ENCODE data around the gene C1QB. TPM values are rescaled to one million over a fixed set of nuclear protein-coding genes. Genes with fewer than 3 reads are reported as not detected.

C1QB gene
- total RNA-seq (18.5 TPM), polyA plus RNA-seq (ENCODE audit: insufficient read depth in 1 of 8, insufficient read length in 8 of 8, low replicate concordance in 1 of 8) (10 to 100 TPM; 15.2 to 25.8 (median 21.5) TPM)
- long read RNA-seq, donor 1, partial matches to known transcripts: 0 of 3 reads
- long read RNA-seq, donor 1, other reads (novel, unspliced or antisense): 0 of 3 reads
- long read RNA-seq, donor 2, partial matches to known transcripts: 0 of 2 reads
- long read RNA-seq, donor 2, other reads (novel, unspliced or antisense): 0 of 2 reads
- long read RNA-seq, donor 3, transcript C1QB-203 (3 exons, 1,254 nt): major isoform, 11 of 12 reads
- long read RNA-seq, donor 3, partial matches to known transcripts: 0 of 12 reads
- long read RNA-seq, donor 3, other reads (novel, unspliced or antisense): 0 of 12 reads
- long read RNA-seq, donor 4, transcript C1QB-203 (3 exons, 1,254 nt): major isoform, 12 of 25 reads
- long read RNA-seq, donor 4, partial matches to known transcripts: 13 of 25 reads
- long read RNA-seq, donor 4, other reads (novel, unspliced or antisense): 0 of 25 reads
- long read RNA-seq, donor 5, transcript C1QB-203 (3 exons, 1,254 nt): major isoform, 20 of 25 reads
- long read RNA-seq, donor 5, partial matches to known transcripts: 5 of 25 reads
- long read RNA-seq, donor 5, other reads (novel, unspliced or antisense): 0 of 25 reads
- long read RNA-seq, donor 6, transcript C1QB-203 (3 exons, 1,254 nt): major isoform, 15 of 15 reads
- long read RNA-seq, donor 6, partial matches to known transcripts: 0 of 15 reads
- long read RNA-seq, donor 6, other reads (novel, unspliced or antisense): 0 of 15 reads
- long read RNA-seq, donor 7, transcript C1QB-203 (3 exons, 1,254 nt): major isoform, 15 of 15 reads
- long read RNA-seq, donor 7, partial matches to known transcripts: 0 of 15 reads
- long read RNA-seq, donor 7, other reads (novel, unspliced or antisense): 0 of 15 reads
- long read RNA-seq, donor 8, transcript C1QB-203 (3 exons, 1,254 nt): major isoform, 7 of 7 reads
- long read RNA-seq, donor 8, partial matches to known transcripts: 0 of 7 reads
- long read RNA-seq, donor 8, other reads (novel, unspliced or antisense): 0 of 7 reads
- long read RNA-seq, donor 9, transcript C1QB-203 (3 exons, 1,254 nt): major isoform, 5 of 6 reads
- long read RNA-seq, donor 9, partial matches to known transcripts: 0 of 6 reads
- long read RNA-seq, donor 9, other reads (novel, unspliced or antisense): 0 of 6 reads
- long read RNA-seq, donor 10, transcript C1QB-203 (3 exons, 1,254 nt): major isoform, 13 of 18 reads
- long read RNA-seq, donor 10, partial matches to known transcripts: 5 of 18 reads
- long read RNA-seq, donor 10, other reads (novel, unspliced or antisense): 0 of 18 reads
- long read RNA-seq, donor 11, transcript C1QB-203 (3 exons, 1,254 nt): major isoform, 10 of 10 reads
- long read RNA-seq, donor 11, partial matches to known transcripts: 0 of 10 reads
- long read RNA-seq, donor 11, other reads (novel, unspliced or antisense): 0 of 10 reads

- H3K4me3 ChIP-seq (ENCODE audit: low read length): peak within 1 kb of the TSS; percentile 24
- no peaks in the 10 kb centered on the region for H3K9me3 ChIP-seq (replicated peaks; ENCODE audit: control insufficient read depth, low read depth, low read length)
- peak; percentile 69 for DNase-seq
- peaks cover 2% of the 10 kb centered on the region for H3K27me3 ChIP-seq (ENCODE audit: control insufficient read depth, insufficient read depth, low read length)
- H3K27ac ChIP-seq (ENCODE audit: low read length): no peak within 1 kb of the TSS
- 74% methylated on average over 12 of the region's 13 CpGs for WGBS (ENCODE audit: insufficient coverage)
- H3K4me1 ChIP-seq (ENCODE audit: control insufficient read depth, insufficient read depth, low read length): no peaks in the 10 kb centered on the region
- H3K36me3 ChIP-seq (ENCODE audit: control insufficient read depth, insufficient read depth, low read length): no peaks in the 10 kb centered on the region
These were observed at the start of gene C1QB for GRCh38 chr1:22652881-22653316. Gene C1QB (plus strand): TSS chr1:22653236. CDS start chr1:22659463, 6,227 bp downstream.

GRCh38 chr1:22606161-22606560 is 46.9 kb upstream of the C1QB start:
- H3K27ac ChIP-seq (ENCODE audit: low read length): no peak overlapping the region
- no peak overlapping the region for H3K4me3 ChIP-seq (ENCODE audit: low read length)
- H3K9me3 ChIP-seq (replicated peaks; ENCODE audit: control insufficient read depth, low read depth, low read length): no peaks in the 10 kb centered on the region
- H3K4me1 ChIP-seq (ENCODE audit: control insufficient read depth, insufficient read depth, low read length): no peaks in the 10 kb centered on the region
- no peak for DNase-seq
- WGBS (ENCODE audit: insufficient coverage): 80% methylated on average over 1 of the region's 4 CpGs
- peaks cover 35% of the 10 kb centered on the region for H3K27me3 ChIP-seq (ENCODE audit: control insufficient read depth, insufficient read depth, low read length)
- H3K36me3 ChIP-seq (ENCODE audit: control insufficient read depth, insufficient read depth, low read length): no peaks in the 10 kb centered on the region

GRCh38 chr1:22607154-22607553 is 45.9 kb upstream of the C1QB start:
- WGBS (ENCODE audit: insufficient coverage): 6% methylated on average over 10 of the region's 10 CpGs
- H3K36me3 ChIP-seq (ENCODE audit: control insufficient read depth, insufficient read depth, low read length): no peaks in the 10 kb centered on the region
- no peak for DNase-seq
- no peaks in the 10 kb centered on the region for H3K4me1 ChIP-seq (ENCODE audit: control insufficient read depth, insufficient read depth, low read length)
- H3K9me3 ChIP-seq (replicated peaks; ENCODE audit: control insufficient read depth, low read depth, low read length): no peaks in the 10 kb centered on the region
- peaks cover 35% of the 10 kb centered on the region for H3K27me3 ChIP-seq (ENCODE audit: control insufficient read depth, insufficient read depth, low read length)
- H3K4me3 ChIP-seq (ENCODE audit: low read length): no peak overlapping the region
- no peak overlapping the region for H3K27ac ChIP-seq (ENCODE audit: low read length)

- Histone ChIP-seq H3K4me3 (ENCODE audit: low read length) (no peak overlapping the region), H3K27ac (ENCODE audit: low read length) (no peak overlapping the region), H3K9me3 (replicated peaks; ENCODE audit: control insufficient read depth, low read depth, low read length) (no peaks in the 10 kb centered on the region), H3K36me3 (ENCODE audit: control insufficient read depth, insufficient read depth, low read length) (no peaks in the 10 kb centered on the region), H3K4me1 (ENCODE audit: control insufficient read depth, insufficient read depth, low read length) (no peaks in the 10 kb centered on the region), H3K27me3 (ENCODE audit: control insufficient read depth, insufficient read depth, low read length) (peaks cover 32% of the 10 kb centered on the region)
- WGBS (ENCODE audit: insufficient coverage): 83% methylated on average over 1 of the region's 3 CpGs
- DNase-seq: no peak
These were observed 44.7 kb upstream of the C1QB start for GRCh38 chr1:22608361-22608760.

- H3K27me3 ChIP-seq (ENCODE audit: control insufficient read depth, insufficient read depth, low read length): peaks cover 25% of the 10 kb centered on the region
- no peak overlapping the region for H3K27ac ChIP-seq (ENCODE audit: low read length)
- no peak for DNase-seq
- no peak overlapping the region for H3K4me3 ChIP-seq (ENCODE audit: low read length)
- 33% methylated on average over 2 of the region's 6 CpGs for WGBS (ENCODE audit: insufficient coverage)
- no peaks in the 10 kb centered on the region for H3K36me3 ChIP-seq (ENCODE audit: control insufficient read depth, insufficient read depth, low read length)
- H3K4me1 ChIP-seq (ENCODE audit: control insufficient read depth, insufficient read depth, low read length): no peaks in the 10 kb centered on the region
- no peaks in the 10 kb centered on the region for H3K9me3 ChIP-seq (replicated peaks; ENCODE audit: control insufficient read depth, low read depth, low read length)
These were observed 43.7 kb upstream of the C1QB start for GRCh38 chr1:22609291-22609690.

GRCh38 chr1:22611530-22611947 is 41.5 kb upstream of the C1QB start:
- H3K9me3 ChIP-seq (replicated peaks; ENCODE audit: control insufficient read depth, low read depth, low read length): no peaks in the 10 kb centered on the region
- H3K27ac ChIP-seq (ENCODE audit: low read length): no peak overlapping the region
- H3K27me3 ChIP-seq (ENCODE audit: control insufficient read depth, insufficient read depth, low read length): peaks cover 27% of the 10 kb centered on the region
- H3K4me1 ChIP-seq (ENCODE audit: control insufficient read depth, insufficient read depth, low read length): no peaks in the 10 kb centered on the region
- DNase-seq: peak; percentile 80
- H3K4me3 ChIP-seq (ENCODE audit: low read length): no peak overlapping the region
- WGBS (ENCODE audit: insufficient coverage): 21% methylated on average over 7 of the region's 7 CpGs
- H3K36me3 ChIP-seq (ENCODE audit: control insufficient read depth, insufficient read depth, low read length): no peaks in the 10 kb centered on the region

GRCh38 chr1:22612671-22613571 is 40.1 kb upstream of the C1QB start:
- DNase-seq: no peak
- H3K27me3 ChIP-seq (ENCODE audit: control insufficient read depth, insufficient read depth, low read length): peaks cover 28% of the 10 kb centered on the region
- H3K36me3 ChIP-seq (ENCODE audit: control insufficient read depth, insufficient read depth, low read length): no peaks in the 10 kb centered on the region
- H3K27ac ChIP-seq (ENCODE audit: low read length): no peak overlapping the region
- H3K9me3 ChIP-seq (replicated peaks; ENCODE audit: control insufficient read depth, low read depth, low read length): no peaks in the 10 kb centered on the region
- H3K4me1 ChIP-seq (ENCODE audit: control insufficient read depth, insufficient read depth, low read length): no peaks in the 10 kb centered on the region
- WGBS (ENCODE audit: insufficient coverage): 43% methylated on average over 7 of the region's 12 CpGs
- H3K4me3 ChIP-seq (ENCODE audit: low read length): no peak overlapping the region

GRCh38 chr1:22613572-22613918 is 39.5 kb upstream of the C1QB start:
- Histone ChIP-seq H3K9me3 (replicated peaks; ENCODE audit: control insufficient read depth, low read depth, low read length) (no peaks in the 10 kb centered on the region), H3K27ac (ENCODE audit: low read length) (no peak overlapping the region), H3K4me3 (ENCODE audit: low read length) (no peak overlapping the region), H3K4me1 (ENCODE audit: control insufficient read depth, insufficient read depth, low read length) (no peaks in the 10 kb centered on the region), H3K27me3 (ENCODE audit: control insufficient read depth, insufficient read depth, low read length) (peaks cover 31% of the 10 kb centered on the region), H3K36me3 (ENCODE audit: control insufficient read depth, insufficient read depth, low read length) (no peaks in the 10 kb centered on the region)
- no peak for DNase-seq
- WGBS (ENCODE audit: insufficient coverage): 59% methylated on average over 3 of the region's 5 CpGs

- no peak overlapping the region for H3K27ac ChIP-seq (ENCODE audit: low read length)
- DNase-seq: no peak
- H3K36me3 ChIP-seq (ENCODE audit: control insufficient read depth, insufficient read depth, low read length): no peaks in the 10 kb centered on the region
- WGBS (ENCODE audit: insufficient coverage): 34% methylated on average over 10 of the region's 12 CpGs
- no peaks in the 10 kb centered on the region for H3K4me1 ChIP-seq (ENCODE audit: control insufficient read depth, insufficient read depth, low read length)
- peaks cover 35% of the 10 kb centered on the region for H3K27me3 ChIP-seq (ENCODE audit: control insufficient read depth, insufficient read depth, low read length)
- no peaks in the 10 kb centered on the region for H3K9me3 ChIP-seq (replicated peaks; ENCODE audit: control insufficient read depth, low read depth, low read length)
- H3K4me3 ChIP-seq (ENCODE audit: low read length): no peak overlapping the region
These were observed 39.1 kb upstream of the C1QB start for GRCh38 chr1:22613951-22614350.
